GM19395 (cell line): ENCODE results near the gene CISD3.

Experiments
- ATAC-seq: cut with Tn5 transposase; IDR thresholded peaks from one replicate; pipeline ENCODE4 v1.9.1; 2021; ENCODE audit warnings: mild to moderate bottlenecking, moderate library complexity; ENCODE audit not compliant: unreplicated experiment

The CISD3 gene

DNA sequence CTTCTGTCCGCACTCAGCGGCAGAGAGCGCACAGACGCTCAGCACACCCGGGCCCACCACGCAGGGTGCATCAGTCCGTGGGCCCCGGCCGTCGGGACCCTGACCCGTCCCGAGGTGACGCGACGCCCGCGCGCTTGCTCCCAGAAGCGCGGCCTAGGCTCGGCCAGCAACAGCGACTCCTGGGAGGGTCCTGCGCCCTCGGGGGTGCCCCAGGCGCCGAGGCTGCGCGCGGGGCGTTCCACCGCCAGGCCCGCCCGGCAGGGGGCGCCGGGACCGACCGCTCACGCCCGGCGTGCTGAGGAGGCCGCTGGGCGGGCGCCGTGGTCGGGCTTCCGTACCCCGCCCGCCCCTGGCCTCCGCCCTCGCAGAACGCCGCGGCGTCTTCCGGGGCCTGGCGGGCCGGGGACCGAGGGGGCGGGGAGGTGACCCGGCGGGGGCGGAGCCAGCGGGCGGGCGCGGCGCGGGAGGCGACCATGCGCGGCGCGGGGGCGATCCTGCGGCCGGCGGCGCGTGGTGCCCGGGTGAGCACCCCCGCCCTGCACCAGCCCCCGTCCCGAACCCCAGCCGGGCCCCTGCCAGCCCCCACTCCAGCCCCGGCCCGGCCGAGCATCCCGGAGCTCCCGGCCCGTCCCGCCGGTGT, at the start of gene CISD3:
CISD3 (plus strand) TSS at position 456 of the 640 bp plus-strand sequence; CDS start at position 474, 18 bp downstream.
- ATAC-seq: no peak

GRCh38 chr17:38681096-38681495, 49.0 kb upstream of the CISD3 start:
- ATAC-seq: no peak

DNA sequence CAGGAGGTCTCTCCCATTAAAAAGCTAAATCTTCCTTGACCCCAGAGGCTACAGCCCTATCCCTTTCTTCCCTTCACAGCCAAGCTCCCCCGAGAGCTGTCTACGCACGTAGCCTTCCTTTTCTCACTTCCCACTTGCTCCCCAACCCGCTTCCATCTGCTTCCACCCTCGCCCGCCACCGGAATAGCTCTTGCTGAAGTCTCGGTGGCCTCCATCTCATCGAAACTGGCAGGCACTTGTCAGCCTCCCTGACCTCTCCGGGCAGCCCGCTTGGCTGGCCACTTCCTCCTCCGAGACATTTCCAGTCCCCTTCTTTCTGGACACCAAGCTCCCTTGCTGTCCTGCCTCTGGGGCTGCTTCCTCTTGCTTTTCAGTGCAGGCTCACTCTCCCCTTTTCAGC, 44.6 kb upstream of the CISD3 start:
- ATAC-seq: no peak

DNA sequence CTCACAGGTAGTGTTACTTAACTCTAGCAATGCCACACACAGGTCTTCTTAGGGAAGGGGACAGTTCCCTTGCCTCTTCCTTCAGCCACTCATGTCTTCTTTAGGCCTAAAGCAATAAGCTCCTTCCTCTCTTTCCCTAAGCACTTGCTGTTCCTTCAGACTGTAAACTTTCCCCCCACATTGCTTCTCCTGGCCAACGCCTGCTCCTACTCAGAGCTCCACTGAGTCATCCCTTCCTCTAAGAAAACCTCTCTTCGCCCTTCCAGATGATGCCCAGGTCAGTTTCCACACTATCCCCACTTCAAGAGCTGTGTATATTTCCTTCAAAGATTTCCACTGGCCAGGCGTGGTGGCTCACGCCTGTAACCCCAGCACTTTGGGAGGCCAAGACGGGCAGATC, 42.9 kb upstream of the CISD3 start:
- no peak for ATAC-seq

- no peak for ATAC-seq
Observed at GRCh38 chr17:38690386-38690785, 39.8 kb upstream of the CISD3 start.

DNA sequence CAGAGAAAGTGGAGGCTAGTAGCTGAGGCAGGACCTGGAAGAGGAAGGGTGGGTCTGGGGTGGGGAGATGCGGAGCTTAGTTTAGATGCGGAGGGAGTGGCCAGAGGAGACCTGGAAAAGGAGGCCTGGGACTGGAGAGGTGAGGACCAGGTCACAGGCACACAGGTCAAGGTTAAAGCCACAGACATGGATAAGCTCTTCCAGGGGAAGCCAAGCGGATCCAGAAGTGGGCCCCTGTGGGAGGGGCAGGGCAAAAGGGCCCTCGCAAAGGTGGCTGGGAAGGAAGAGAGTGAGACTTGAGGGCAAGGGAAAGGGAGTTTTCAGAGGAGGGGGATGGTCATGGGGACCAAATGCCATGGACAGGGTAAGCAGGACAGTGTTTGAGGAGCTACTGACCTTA, 39.0 kb upstream of the CISD3 start:
- no peak for ATAC-seq

- no peak for ATAC-seq
Observed at GRCh38 chr17:38693700-38694329, 36.3 kb upstream of the CISD3 start.

DNA sequence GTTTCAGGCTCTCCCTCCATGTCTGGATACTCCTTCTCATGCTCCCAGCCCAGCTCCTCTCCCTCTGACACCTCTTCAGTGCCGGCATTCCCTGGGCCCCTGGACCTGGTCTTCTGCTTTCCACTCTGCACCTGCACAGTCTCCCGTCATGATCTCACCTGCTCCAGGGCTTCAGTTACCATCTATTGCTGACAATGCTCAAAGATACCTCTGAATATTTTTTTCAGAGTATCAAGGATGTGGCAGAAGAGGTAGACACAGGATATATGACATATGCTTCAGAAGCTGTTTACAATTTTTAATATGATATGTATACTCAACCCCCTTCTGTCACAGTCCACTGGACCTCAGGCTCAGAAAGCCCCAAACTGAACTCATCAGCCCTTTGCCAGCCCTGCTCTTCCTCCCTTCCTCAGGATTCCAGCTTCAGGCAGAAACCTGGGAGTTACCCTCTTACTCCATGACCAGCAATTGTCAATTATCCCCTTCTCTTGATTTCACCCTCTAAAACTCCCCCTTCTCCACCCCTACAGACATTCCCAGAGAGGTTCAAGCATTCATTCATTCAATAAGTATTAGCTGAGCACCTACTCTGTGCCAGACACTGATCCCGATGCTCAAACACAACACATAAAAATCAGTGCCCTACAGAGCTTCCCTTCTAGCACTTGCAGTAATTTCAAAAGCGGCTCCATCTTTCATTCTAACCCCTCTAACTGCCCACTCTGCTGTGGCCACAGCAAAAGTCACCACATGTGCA, 32.9 kb upstream of the CISD3 start:
- no peak for ATAC-seq

DNA sequence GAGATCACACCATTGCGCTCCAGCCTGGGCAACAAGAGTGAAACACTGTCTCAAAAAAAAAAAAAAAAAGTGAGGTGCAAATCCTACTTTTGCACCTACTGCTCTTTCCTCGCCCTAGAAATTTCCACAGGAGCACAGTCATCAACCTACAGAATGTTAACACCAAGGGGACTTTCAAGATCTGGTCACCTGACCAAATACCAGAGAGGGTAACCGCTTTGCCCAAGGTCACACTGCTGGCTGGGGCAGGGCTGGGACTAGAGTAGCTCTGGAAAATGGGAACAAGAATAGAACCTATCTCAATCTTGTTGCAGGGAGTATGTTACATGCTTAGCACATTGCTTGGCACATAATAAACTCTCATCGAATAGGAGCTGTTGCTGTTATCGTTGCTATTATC, 31.4 kb upstream of the CISD3 start:
- ATAC-seq: no peak

- ATAC-seq: no peak
Observed at GRCh38 chr17:38701504-38702165, 28.5 kb upstream of the CISD3 start.

DNA sequence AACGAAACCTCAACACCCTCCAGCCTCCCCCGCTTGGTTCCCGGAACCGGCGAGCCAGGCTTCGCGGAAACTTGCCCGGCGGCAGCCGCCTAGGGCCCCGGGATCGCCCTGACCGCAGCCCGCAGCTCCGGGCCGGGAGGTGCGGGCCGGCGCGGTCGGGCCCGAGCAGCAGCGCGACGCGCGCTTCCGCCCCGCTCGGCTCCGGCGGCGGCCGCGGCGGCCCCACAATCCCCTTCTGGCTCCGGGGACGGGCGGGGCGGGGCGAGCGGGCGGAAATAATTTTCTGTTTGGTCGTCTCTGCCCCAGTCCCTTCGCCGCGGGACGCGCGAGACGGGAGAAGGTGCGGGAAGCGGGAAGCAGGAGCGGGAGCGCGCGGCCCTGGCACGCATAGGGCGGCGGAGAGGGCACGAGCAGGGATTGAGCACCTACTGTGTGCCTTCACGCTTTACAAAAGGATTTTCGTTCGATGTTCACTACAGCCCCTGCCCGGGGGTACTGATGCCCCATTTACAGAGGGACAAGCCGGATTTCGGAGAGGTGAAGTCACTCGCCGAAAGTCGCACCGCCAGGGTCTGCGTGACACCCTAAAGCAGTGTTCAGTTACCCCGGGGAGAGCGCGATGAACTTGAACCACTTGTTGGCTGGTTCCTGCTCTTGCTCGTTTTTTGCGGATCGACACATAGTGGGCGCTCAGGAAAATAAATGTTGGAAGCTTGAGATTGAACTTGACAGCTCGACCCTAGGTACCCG, 27.8 kb upstream of the CISD3 start:
- ATAC-seq: no peak

GRCh38 chr17:38702916-38703741, 27.0 kb upstream of the CISD3 start:
- no peak for ATAC-seq

- no peak for ATAC-seq
Observed at GRCh38 chr17:38703742-38704605, 26.2 kb upstream of the CISD3 start.

DNA sequence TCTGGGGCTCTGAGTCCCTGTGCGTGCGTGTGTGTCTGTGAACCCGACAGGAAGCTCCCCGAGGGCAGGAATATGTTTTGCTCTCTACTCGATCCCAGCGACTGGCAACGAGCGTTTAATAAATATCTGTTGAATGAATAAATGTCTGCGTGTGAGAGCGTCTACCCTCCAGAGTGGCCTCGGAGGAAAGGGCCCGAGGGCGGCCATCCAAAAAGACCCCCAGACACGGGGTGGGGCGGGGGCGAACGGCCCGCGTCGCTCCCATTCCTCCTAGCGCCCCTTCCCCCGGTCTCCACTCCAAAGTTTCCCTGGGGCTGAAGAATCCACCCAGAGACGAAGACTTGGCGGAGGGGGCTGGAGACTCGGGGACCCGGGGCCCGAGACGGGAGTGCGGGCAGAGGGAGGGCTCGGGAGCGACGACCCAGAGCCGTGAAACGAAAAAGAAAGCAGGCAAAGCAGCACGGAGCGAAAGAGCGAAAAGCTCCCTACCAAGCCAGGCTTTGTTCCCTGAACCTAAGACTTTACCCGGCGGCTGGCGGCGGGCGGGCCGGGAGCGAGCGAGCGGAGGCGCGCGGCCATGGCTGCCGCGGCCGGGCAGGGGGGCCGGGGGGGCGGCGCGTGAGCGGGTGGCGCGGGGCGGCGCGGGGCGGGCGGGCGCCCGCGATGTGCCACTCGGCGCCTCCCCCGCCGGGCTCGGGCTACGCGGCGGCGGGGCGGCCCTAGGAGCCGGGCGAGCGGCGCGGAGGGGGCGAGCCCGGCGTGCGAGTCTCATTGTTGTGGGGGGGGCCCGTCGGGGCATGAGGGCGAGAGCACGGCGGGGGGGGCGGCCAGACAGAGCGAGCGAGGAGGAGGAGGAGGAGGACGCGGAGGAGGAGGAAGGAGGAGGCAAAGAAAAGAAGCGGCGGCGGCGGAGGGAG, 25.3 kb upstream of the CISD3 start, which contains the start of gene MLLT6:
MLLT6 (plus strand) TSS at position 668 of the 917 bp plus-strand sequence. CDS start 360 bp downstream, outside the sequence.
- no peak for ATAC-seq

GRCh38 chr17:38705523-38705802, 24.7 kb upstream of the CISD3 start:
- no peak for ATAC-seq

DNA sequence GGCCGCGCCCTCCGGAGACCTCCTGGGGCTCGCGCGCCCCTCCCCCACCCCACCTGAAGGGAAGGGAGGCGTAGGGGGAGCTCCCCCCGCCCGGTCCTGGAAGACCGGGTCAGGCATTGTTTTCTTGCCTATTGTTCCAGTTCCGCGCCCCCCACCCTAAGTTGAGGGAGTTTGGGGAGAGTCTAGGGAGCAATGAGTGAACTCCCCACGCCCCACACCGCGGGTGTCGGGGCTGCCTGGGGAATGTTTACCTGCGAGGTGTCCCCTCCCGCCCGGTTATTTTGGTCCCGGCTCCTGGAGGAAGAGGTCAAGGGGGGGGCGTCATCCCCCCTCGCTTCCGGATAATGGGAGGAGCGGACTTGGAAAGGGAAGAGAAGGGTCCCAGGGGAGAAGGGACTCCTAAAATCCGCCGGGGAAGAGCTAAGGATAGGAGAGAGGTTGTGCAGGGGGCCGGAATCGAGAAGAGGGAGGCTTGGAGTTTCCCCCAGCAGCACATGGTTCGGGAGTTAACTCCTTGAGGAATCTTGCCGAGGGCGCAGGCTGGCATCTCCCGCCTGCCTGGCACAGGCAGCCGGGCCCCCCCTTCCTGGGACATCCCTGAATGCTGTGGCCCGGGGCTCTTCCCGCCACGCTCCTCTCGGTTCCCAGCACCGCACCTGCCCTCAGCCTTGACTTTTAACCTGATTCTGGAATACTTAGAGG, 24.2 kb upstream of the CISD3 start:
- ATAC-seq: no peak

DNA sequence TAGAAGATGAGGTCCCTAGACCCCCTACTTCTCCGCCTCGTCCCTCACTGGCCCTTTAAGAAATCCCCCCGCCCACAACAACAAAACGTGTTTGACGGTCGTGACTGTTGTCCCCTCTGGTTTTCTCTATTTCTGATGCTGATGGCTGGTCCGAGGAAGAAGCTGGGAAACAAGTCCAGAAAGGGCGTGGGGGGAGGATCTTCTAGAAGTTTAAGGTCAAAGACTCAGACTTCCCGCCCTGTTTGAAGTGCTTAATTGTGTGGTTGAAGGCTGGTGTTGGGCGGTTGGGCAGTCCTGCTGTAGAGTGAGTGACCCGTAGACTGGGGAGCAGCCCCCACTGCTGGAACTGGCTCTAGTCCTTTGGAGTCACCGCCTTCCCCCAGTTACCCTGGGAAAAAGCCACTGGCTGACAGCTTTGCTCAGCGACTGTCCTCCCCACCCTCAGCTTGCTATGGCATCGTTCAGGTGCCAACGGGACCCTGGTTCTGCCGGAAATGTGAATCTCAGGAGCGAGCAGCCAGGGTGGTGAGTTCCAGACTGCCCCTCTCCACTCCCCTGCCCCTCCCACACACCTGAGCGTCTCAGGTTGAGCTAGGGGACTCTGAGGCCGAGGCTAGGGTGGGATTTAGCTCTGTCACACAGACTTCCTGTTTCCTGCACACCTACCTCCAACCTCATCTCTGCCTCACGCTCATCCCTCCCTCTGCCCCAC, 23.5 kb upstream of the CISD3 start:
- no peak for ATAC-seq
